NCI-H2029 (cell line): Measurements from ENCODE around the gene PUS1.
"Not testable (repeated sequence)": the region's sequence is repeated elsewhere in the genome, so short reads cannot be mapped to it uniquely, and the experiment has no call there.

Source experiments
- DNase-seq: peaks from one replicate; lab custom pipeline; 2025; lab: John Stamatoyannopoulos, UW

The PUS1 gene

GRCh38 chr12:131959641-131960589 lies 30.8 kb downstream of the PUS1 start:
- DNase-seq: no peak

- not testable (repeated sequence) for DNase-seq
Observed at GRCh38 chr12:131960590-131961325, 31.7 kb downstream of the PUS1 start.

GRCh38 chr12:131961328-131961727 lies 32.3 kb downstream of the PUS1 start:
- DNase-seq: not testable (repeated sequence)

- no peak for DNase-seq
Observed at GRCh38 chr12:131962069-131962468, 33.0 kb downstream of the PUS1 start.

GRCh38 chr12:131963381-131963780 lies 34.3 kb downstream of the PUS1 start:
- no peak for DNase-seq

- DNase-seq: no peak
Observed at GRCh38 chr12:131965073-131965472, 36.0 kb downstream of the PUS1 start.

GRCh38 chr12:131971226-131971625 lies 42.1 kb downstream of the PUS1 start:
- no peak for DNase-seq

GRCh38 chr12:131975228-131975627 lies 46.2 kb downstream of the PUS1 start:
- no peak for DNase-seq

- no peak for DNase-seq
Observed at GRCh38 chr12:131979606-131980005, 50.5 kb downstream of the PUS1 start.

GRCh38 chr12:131980263-131980662 lies 51.2 kb downstream of the PUS1 start:
- no peak for DNase-seq

GRCh38 chr12:131981388-131981787 lies 52.3 kb downstream of the PUS1 start:
- DNase-seq: no peak

GRCh38 chr12:131982041-131982440 lies 53.0 kb downstream of the PUS1 start:
- no peak for DNase-seq

- DNase-seq: no peak
Observed at GRCh38 chr12:131983026-131983425, 54.0 kb downstream of the PUS1 start.

GRCh38 chr12:131983554-131983953 lies 54.5 kb downstream of the PUS1 start:
- DNase-seq: no peak

- no peak for DNase-seq
Observed at GRCh38 chr12:131984334-131984733, 55.3 kb downstream of the PUS1 start.

- DNase-seq: not testable (repeated sequence)
Observed at GRCh38 chr12:131985510-131985875, 56.4 kb downstream of the PUS1 start.

- DNase-seq: no peak
Observed at GRCh38 chr12:131986361-131986760, 57.3 kb downstream of the PUS1 start.

GRCh38 chr12:131986910-131987309 lies 57.8 kb downstream of the PUS1 start:
- DNase-seq: no peak

- no peak for DNase-seq
Observed at GRCh38 chr12:131987552-131987951, 58.5 kb downstream of the PUS1 start.

GRCh38 chr12:131988054-131988796 lies 59.1 kb downstream of the PUS1 start:
- no peak for DNase-seq

- DNase-seq: no peak
Observed at GRCh38 chr12:131989021-131989420, 59.9 kb downstream of the PUS1 start.
